Activated effector memory CD4-positive, alpha-beta T cell treated with Interleukin-2 at 50 U/mL for 16 hours (primary cell): ENCODE results near the gene GRHL3.

Experiments used
- DNase-seq: peaks from one replicate; pipeline ENCODE4 v3.0.0-alpha.2; 2020

GRHL3 gene

DNA sequence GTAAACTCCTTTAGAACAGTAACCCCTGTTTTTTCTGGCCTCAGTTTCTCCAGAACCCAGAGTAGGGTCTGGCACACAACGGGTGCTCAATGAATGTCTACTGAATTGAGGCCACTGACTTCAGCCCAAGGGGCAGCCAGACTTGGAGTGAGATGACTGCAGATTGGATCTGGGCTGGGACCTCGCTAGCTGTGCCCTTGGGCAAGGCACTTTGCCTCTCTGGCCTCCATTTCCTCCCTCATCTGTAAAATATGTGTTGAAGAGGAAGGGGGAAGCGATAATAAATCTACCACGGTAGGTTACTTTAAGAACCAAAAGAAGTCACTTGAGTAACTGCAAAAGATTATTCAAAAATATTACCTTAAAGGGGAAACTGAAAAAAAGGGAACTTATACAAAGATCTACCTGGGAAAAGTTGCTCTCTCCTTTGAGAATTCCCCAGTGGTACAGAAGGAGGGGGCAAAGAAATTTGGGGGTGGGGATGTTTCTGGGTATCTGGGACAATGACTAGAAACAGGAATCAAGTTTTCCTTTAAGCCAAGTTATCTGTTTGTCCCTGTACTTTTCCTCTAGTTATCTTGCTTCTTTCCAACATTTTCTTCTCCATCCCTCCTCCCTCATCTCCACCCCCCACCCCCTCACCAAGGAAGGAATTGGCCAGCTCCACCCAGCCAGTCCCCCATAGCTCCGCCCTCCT is 394 bp upstream of the GRHL3 start:
- DNase-seq: no peak

GRCh38 chr1:24319962-24320361 is 805 bp downstream of the GRHL3 start:
- DNase-seq: no peak

DNA sequence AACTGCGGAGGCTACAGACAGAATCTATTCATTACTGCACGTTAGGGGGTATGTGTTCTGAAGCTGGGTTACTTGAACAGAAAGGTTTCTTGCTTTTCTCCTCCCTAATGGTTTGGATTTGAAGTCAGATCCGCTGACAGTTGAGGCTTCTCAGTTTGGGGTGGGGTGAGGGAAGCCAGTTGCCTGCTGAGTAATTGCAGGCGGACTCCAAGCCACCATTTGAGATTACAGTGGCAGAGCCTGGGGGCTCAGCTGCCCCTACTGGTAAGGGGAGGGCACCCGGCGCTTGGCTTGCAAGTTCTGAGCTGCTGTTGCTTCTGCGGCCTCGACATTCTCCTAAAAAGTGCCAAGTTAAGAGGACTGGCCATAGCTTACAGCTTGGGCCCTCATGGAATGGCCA is 2.0 kb downstream of the GRHL3 start:
- no peak for DNase-seq

- DNase-seq: peak; percentile 45
Measured at GRCh38 chr1:24321697-24322469, 2.7 kb downstream of the GRHL3 start.

DNA sequence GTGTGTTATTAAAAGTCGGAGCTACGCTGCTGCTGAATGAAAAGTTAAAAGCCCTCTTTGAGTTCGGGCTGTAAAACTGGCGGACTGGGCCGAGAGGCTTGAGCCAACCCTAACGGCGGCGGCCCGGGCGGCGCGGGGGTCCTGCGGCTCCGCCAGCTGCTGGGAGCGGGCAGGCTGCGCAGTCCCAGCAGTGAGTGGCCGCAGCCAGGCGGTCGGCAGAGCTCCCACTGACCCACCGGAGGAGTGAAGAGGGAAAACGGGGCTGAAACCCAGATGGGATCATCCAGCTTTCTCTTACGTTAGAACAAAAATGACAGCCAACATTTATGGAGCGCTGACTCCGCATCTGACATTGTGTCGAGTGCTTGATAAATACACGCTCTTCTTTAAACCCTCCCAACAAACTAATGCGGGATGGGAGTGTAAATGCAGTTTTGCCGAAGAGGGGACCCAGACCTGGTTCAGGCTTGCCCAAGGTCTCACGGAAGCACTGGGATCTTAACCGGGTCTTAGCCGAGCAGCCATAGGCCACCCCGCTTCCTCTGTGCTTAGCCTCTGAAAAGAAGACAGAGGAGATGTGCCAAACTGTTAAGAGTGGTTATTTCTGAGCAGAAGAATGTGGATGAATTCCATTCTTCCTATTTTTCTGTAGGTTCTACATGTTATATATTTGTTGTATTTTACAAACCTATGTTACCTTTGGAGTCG is 3.5 kb downstream of the GRHL3 start:
- no peak for DNase-seq

DNA sequence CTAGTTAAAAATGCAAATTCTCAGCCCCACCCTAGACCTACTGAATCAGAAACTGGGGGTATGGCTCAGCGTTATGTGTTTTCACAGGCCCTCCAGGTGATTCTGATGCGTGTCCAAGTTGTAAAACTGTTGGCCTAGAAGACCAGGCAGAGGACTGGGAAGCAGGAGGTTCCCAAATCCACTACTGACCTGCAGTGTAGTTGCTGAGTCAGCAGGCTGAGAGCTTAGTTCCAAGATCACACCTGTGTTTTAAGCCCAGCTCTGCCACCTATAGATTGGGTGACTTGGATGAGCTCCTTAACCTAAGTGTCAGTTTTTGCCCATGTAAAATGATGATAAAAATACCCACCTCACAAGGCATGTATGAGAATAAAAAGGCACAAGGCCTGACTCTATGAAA is 4.1 kb downstream of the GRHL3 start:
- DNase-seq: no peak

DNA sequence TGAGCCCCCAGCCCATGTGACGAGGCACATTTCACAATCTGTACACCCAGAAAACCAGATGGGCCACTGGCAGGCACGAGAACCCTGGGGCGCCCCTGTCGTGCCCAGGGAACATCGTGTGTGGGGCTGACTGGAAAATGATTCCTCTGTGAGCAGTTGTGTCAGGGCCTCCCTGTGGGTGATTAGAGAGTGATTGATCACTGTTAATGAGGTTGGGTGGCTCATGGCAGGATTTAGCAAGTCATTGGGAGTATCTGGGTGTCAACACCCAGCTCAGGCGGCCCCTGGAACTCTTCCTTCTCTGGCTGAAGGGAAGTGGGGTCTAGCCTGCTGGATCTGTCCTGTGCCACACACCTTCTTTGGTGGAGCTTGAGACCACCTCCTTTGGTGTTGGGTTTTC is 5.7 kb downstream of the GRHL3 start:
- no peak for DNase-seq

GRCh38 chr1:24325587-24326449 is 6.7 kb downstream of the GRHL3 start:
- DNase-seq: no peak

- DNase-seq: no peak
Measured at GRCh38 chr1:24327486-24327885, 8.3 kb downstream of the GRHL3 start.

- DNase-seq: no peak
Measured at GRCh38 chr1:24327891-24328290, 8.7 kb downstream of the GRHL3 start.

DNA sequence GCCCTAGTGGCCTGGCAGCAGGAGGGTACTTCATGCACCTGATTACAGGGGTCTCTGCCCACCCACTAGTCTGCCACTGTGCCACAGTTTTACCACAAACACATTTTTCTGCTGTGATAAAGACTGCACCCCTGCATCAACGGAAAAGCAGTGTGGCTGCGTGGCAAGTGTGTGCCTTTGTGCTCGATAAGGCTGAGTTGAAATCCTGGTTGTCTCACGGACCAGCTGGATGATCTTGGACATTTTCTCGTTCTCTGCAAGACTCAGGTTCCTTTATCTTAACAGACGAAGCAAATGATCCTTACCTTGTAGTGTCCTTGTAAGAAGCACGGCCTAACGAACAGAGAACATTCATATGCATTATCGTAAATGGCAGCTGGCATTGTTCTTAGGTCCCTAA is 10.2 kb downstream of the GRHL3 start:
- no peak for DNase-seq

DNA sequence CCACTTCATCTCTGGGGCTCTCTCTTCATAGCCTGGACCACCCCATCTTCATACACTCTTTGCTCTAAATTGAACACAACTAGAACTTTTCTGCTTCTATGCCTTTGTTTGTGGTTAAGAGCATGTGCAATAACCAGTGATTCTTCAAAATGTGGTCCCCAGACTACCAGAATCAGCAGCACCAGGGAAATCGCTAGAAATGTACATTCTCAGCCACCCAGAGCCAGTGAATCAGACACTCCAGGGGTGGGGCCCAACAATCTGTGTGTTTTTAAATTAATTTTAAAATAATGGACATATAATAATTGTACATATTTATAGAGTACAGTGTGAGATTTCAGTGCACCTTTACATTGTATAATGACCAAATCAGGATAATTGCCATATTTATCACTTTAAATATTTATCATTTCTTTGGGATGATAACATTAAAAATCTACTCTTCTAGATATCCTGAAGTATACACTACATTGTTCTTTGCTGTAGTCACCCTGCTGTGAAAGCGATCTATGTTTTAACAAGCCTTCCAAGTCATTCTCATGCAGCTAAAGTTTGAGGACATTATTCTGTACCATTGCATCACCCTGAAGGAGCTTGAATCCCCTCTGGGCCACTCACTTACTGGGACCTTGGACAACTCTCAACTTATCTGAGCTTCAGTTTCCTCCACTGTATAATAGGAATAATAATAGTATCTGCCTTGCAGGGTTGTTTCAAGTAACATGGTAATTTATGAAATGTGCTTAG is 10.8 kb downstream of the GRHL3 start:
- no peak for DNase-seq

- no peak for DNase-seq
Measured at GRCh38 chr1:24331961-24332673, 13.0 kb downstream of the GRHL3 start.

DNA sequence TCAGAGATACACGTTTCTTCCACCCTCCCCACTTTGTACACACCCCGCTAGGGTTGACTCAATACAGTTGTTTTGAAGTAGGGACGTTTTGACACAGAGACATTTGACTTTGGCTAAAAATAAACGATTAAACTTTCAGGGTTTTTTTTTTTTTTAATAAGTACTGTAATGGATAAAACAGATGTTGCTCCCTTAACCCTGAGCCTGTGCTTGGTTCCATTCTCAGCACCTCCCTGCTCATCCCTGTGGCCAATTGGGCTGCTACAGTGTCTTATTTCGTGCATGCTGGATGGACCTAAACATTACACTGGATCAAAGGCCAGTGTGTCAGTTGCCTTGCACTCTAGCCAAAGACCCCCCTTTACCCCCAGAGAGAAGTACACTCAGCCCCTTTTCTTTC is 16.9 kb downstream of the GRHL3 start:
- DNase-seq: no peak

DNA sequence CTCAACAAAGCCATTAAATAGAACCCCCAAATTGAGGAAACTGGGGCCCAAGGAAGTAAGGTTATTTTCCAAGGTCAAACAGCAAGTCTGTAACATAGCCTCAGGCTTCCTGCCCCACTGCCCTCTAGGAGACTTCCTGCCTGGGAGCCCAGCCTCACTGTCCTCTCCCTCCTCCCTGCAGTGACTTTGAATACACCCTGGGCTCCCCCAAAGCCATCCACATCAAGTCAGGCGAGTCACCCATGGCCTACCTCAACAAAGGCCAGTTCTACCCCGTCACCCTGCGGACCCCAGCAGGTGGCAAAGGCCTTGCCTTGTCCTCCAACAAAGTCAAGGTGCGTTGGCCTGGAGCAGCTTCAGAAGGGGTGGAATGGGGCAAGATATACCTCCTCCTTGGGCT is 18.3 kb downstream of the GRHL3 start:
- no peak for DNase-seq

DNA sequence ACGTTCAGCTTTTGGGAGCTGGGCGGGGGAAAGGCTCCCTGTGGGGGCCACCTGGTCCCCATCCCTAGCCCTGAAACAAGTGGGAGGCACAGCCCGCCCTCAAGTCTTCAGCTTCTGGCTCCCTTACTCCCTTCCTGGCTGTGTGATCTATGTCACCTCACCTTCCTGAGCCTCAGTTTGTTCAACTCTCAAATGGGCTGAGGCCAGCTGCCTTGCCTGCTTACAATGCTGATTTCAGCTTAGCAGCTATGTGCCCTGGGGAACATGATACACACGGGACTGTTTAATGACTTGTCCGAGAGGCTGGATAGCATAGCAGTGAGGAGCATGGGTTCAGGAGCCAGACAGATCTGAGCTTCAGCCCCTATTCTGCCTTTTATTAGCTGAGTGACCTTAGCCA is 19.3 kb downstream of the GRHL3 start:
- DNase-seq: no peak

- no peak for DNase-seq
Measured at GRCh38 chr1:24339996-24340395, 20.8 kb downstream of the GRHL3 start.

GRCh38 chr1:24340770-24341169 is 21.6 kb downstream of the GRHL3 start:
- DNase-seq: no peak

- DNase-seq: no peak
Measured at GRCh38 chr1:24341260-24341659, 22.1 kb downstream of the GRHL3 start.

DNA sequence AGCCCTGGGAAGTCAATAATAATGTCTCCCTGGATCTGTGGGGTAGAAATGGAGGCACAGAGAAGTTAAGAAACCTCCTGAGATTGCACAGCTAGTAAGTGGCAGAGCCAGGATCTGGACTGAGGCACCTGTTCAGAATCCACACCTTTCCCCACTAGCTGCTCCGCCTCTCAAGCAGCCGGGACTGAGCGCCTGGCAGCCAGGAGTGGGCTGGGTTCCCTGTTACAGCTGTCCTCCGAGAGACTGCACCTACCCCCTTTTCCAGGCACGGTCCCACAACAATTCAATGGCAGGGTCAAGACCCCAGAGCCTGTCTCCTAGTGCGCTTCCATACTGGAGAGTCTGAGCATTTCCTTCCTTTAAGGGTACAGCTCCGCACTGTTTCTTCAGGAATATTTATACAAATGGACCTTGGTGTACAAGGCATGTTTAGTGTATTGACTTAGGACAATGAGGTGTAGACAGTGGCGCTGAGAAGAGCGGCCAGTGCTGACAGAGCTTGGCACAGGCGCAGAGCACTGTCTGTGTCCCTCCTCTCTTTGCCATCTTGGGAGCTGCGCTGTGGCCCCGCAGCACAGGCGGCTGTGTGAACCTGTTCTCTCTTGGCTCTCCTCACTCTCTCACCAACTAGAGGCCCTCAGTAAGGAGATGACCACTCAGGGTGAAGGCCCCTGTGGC is 24.4 kb downstream of the GRHL3 start:
- no peak for DNase-seq
